SK-N-SH (cell line): ENCODE results near the gene DNAJA3. TPM values are rescaled to one million over a fixed set of nuclear protein-coding genes. Genes with fewer than 3 reads are reported as not detected.

ENCODE experiments used
- CTCF ChIA-PET: fragments of 300-600, 350-600 bp; formaldehyde crosslinking; extraction: SDS; loops from one replicate; lab custom pipeline; 2021; lab: Yijun Ruan, JAX
- POLR2A ChIA-PET: fragments of 350-600 bp; sonication (Branson Sonifier 250); formaldehyde crosslinking; extraction: SDS; loops from one replicate; lab custom pipeline; 2020; ENCODE audit warnings: antibody characterized with exemption, inconsistent platforms; lab: Yijun Ruan, JAX
- DNase-seq: peaks from one replicate; pipeline ENCODE4 v3.0.0; 2012
- H2AFZ ChIP-seq: fragments of 200-600 bp; sonication (generic); 2 replicates; pipeline ENCODE4 v1.8.1; 2016; ENCODE audit warnings: antibody characterized with exemption, mild to moderate bottlenecking, low read depth
- H3F3A ChIP-seq: fragments of 200-600 bp; sonication (generic); replicated peaks from 2 replicates; pipeline ENCODE3; 2016; ENCODE audit warnings: antibody characterized with exemption, mild to moderate bottlenecking; ENCODE audit not compliant: insufficient read depth
- H3K27ac ChIP-seq, 2 experiments: fragments of 200-500 bp in 1 of 2; fragments of 200-600 bp in 1 of 2; sonication (Bioruptor generic) in 1 of 2; sonication (generic), shearing (Covaris generic) in 1 of 2; 2 replicates each; pipeline versions ENCODE4 v1.5.1 to v1.6.1; 2014 to 2016; ENCODE audit warnings: low read depth in 2 of 2, inconsistent platforms in 1 of 2, low read length in 1 of 2, mild to moderate bottlenecking in 1 of 2, mixed read lengths in 1 of 2
- H3K27me3 ChIP-seq: fragments of 200-600 bp; sonication (generic), shearing (Covaris generic); 2 replicates; pipeline ENCODE4 v1.6.1; 2016; ENCODE audit warnings: mixed run types; ENCODE audit not compliant: insufficient read depth
- H3K36me3 ChIP-seq, 2 experiments: fragments of 200-500 bp in 1 of 2; fragments of 200-600 bp in 1 of 2; sonication (Bioruptor generic) in 1 of 2; sonication (generic) in 1 of 2; replicated peaks in 1 of 2; 2 replicates each; pipeline versions ENCODE3 to v1.5.1; 2014 to 2016; ENCODE audit warnings: low read length in 1 of 2, mild to moderate bottlenecking in 1 of 2; ENCODE audit not compliant: insufficient read depth in 2 of 2, control insufficient read depth in 1 of 2
- H3K4me1 ChIP-seq, 2 experiments: fragments of 200-500 bp in 1 of 2; fragments of 200-600 bp in 1 of 2; sonication (Bioruptor generic) in 1 of 2; sonication (generic), shearing (Covaris generic) in 1 of 2; 2 replicates each; pipeline versions ENCODE4 v1.5.1 to v1.6.1; 2014 to 2016; ENCODE audit warnings: low read depth in 1 of 2, low read length in 1 of 2, mixed run types in 1 of 2; ENCODE audit not compliant: insufficient read depth in 2 of 2, control insufficient read depth in 1 of 2
- H3K4me2 ChIP-seq: fragments of 200-600 bp; sonication (generic), shearing (Covaris generic); 2 replicates; pipeline ENCODE4 v1.6.1; 2017; ENCODE audit warnings: mixed run types
- H3K4me3 ChIP-seq, 2 experiments: fragments of 200-500 bp in 1 of 2; fragments of 200-600 bp in 1 of 2; sonication (Bioruptor generic) in 1 of 2; sonication (generic), shearing (Covaris generic) in 1 of 2; 2 replicates each; pipeline versions ENCODE4 v1.5.1 to v1.8.1; 2014 to 2016; ENCODE audit warnings: low read depth in 2 of 2, inconsistent platforms in 1 of 2, low read length in 1 of 2, mild to moderate bottlenecking in 1 of 2, mixed read lengths in 1 of 2, moderate library complexity in 1 of 2
- H3K79me2 ChIP-seq: fragments of 200-600 bp; sonication (generic); 2 replicates; pipeline ENCODE4 v1.8.1; 2017; ENCODE audit warnings: mild to moderate bottlenecking; ENCODE audit not compliant: insufficient read depth
- H3K9ac ChIP-seq: fragments of 200-600 bp; sonication (generic); 2 replicates; pipeline ENCODE4 v1.6.1; 2017; ENCODE audit warnings: mixed run types
- H3K9me2 ChIP-seq: fragments of 200-600 bp; sonication (generic); 2 replicates; pipeline ENCODE4 v1.6.1; 2017; ENCODE audit warnings: mixed run types
- H3K9me3 ChIP-seq: fragments of 200-600 bp; sonication (generic); 2 replicates; pipeline ENCODE4 v1.6.1; 2017; ENCODE audit warnings: mixed run types, mild to moderate bottlenecking, moderate library complexity
- H4K20me1 ChIP-seq: fragments of 200-600 bp; sonication (generic); 2 replicates; pipeline ENCODE4 v1.6.1; 2017; ENCODE audit warnings: mild to moderate bottlenecking, mixed run types; ENCODE audit not compliant: insufficient read depth
- CHD2 ChIP-seq: fragments of 150-350 bp; IDR thresholded peaks from 2 replicates; pipeline ENCODE4 v1.6.1; 2018; ENCODE audit warnings: low read length; ENCODE audit not compliant: partially characterized antibody
- ELF1 ChIP-seq: IDR thresholded peaks from 2 replicates; pipeline ENCODE4 v1.4.0; 2012
- EP300 ChIP-seq, 2 experiments: IDR thresholded peaks; 2 replicates each; pipeline versions ENCODE4 v1.4.0 to v1.6.1; 2012; ENCODE audit warnings: borderline replicate concordance in 1 of 2, low read depth in 1 of 2, low read length in 1 of 2
- EZH2phosphoT487 ChIP-seq: fragments of 200-600 bp; sonication (generic); IDR thresholded peaks from 2 replicates; pipeline ENCODE4 v1.6.1; 2017; ENCODE audit warnings: low read depth, mixed run types, mild to moderate bottlenecking, antibody characterized with exemption, moderate library complexity, borderline replicate concordance
- FOXJ3 ChIP-seq: sonication (generic); formaldehyde crosslinking; IDR thresholded peaks from 2 replicates; pipeline ENCODE4 v1.5.1; 2020; ENCODE audit warnings: mild to moderate bottlenecking, missing genetic modification reagents
- JUND ChIP-seq: IDR thresholded peaks from 2 replicates; pipeline ENCODE4 v1.4.0; 2012
- MEF2A ChIP-seq: IDR thresholded peaks from 2 replicates; pipeline ENCODE4 v1.4.0; 2012; ENCODE audit warnings: low read depth, borderline replicate concordance
- NFIC ChIP-seq: IDR thresholded peaks from 2 replicates; pipeline ENCODE4 v1.4.0; 2012; ENCODE audit warnings: borderline replicate concordance
- POLR2AphosphoS5 ChIP-seq: IDR thresholded peaks from 2 replicates; pipeline ENCODE4 v1.6.1; 2012; ENCODE audit warnings: low read depth, low read length
- RCOR1 ChIP-seq: fragments of 150-350 bp; IDR thresholded peaks from 2 replicates; pipeline ENCODE4 v1.6.1; 2017; ENCODE audit warnings: antibody characterized with exemption, low read length
- RFX5 ChIP-seq: IDR thresholded peaks from 2 replicates; pipeline ENCODE4 v1.6.1; 2012; ENCODE audit warnings: mild to moderate bottlenecking, improper control_type of control experiment, low read length
- SIN3A ChIP-seq: IDR thresholded peaks from 2 replicates; pipeline ENCODE4 v1.6.1; 2012; ENCODE audit warnings: low read depth, mild to moderate bottlenecking, low read length, moderate library complexity, borderline replicate concordance
- TAF1 ChIP-seq: IDR thresholded peaks from 2 replicates; pipeline ENCODE4 v1.6.1; 2012; ENCODE audit warnings: low read depth, mild to moderate bottlenecking, low read length, moderate library complexity, borderline replicate concordance
- TCF12 ChIP-seq: IDR thresholded peaks from 2 replicates; pipeline ENCODE4 v1.4.0; 2012
- YY1 ChIP-seq: IDR thresholded peaks from 2 replicates; pipeline ENCODE4 v1.4.0; 2012; ENCODE audit warnings: low read depth, mild to moderate bottlenecking
- WGBS: methylation state at CpG from one replicate; pipeline ENCODE4 v1.1.6; 2017; ENCODE audit warnings: low lambda C conversion rate; 5-methylcytosine and 5-hydroxymethylcytosine counted together
- polyA plus RNA-seq, 3 experiments: library from polyadenylated mRNA; depleted of rRNA; stranded (reverse); fragments of >200 nt; gene quantifications; 2 replicates each; pipeline ENCODE4 v1.2.3, GENCODE V29; 2012
- TF ChIP-seq, protein P1 (sequence below): IDR thresholded peaks from 2 replicates; pipeline ENCODE4 v1.4.0; 2012; ENCODE audit warnings: low read depth, borderline replicate concordance
- TF ChIP-seq, protein P2 (sequence below): fragments of 150-350 bp; IDR thresholded peaks from 2 replicates; pipeline ENCODE4 v1.6.1; 2017; ENCODE audit warnings: antibody characterized with exemption, low read length, low read depth, borderline replicate concordance
- TF ChIP-seq, protein P3 (sequence below): IDR thresholded peaks from 2 replicates; pipeline ENCODE4 v1.4.0; 2012; ENCODE audit warnings: low read depth
- TF ChIP-seq, protein P4 (sequence below): IDR thresholded peaks from 2 replicates; pipeline ENCODE4 v1.4.0; 2012; ENCODE audit warnings: low read depth, borderline replicate concordance
- TF ChIP-seq, protein P5 (sequence below): fragments of 150-350 bp; IDR thresholded peaks from 2 replicates; pipeline ENCODE4 v1.6.1; 2016; ENCODE audit warnings: mild to moderate bottlenecking, low read depth, low read length

Gene DNAJA3
- polyA plus RNA-seq, 1 of the 3 experiments (the other 2 are of a cell fraction) = 52.6 TPM

DNA sequence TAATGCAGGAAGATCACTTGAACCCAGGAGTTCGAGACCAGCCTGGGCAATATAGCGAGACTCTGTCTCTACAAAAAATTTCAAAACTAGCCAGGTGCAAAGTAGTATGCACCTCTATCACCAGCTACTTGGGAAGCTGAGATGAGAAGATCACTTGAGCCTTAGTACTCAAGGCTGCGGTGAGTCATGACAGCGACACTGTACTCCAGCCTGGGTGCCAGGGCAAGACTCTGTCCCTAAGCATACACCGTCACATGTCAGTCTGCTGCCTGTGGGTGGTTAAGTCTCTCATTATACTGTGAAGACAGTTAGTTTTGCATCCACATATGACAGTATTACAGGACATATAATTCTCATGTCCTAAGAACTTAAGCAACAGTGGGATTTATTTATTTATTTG lies 27.0 kb downstream of the DNAJA3 start:
- no peak overlapping the region for H3K4me2 ChIP-seq
- DNase-seq = no peak
- ChIA-PET POLR2A (interaction anchor here (1.0 kb wide), 1 partner anchor 22 kb away, joined by 3 read pairs; the partner anchor contains the start of gene NMRAL1), CTCF (interaction anchor here (0.9 kb wide), 1 partner anchor 191 kb away, joined by 3 read pairs; no protein-coding TSS in a partner anchor)
- no peaks in the 10 kb centered on the region for H3K9me2 ChIP-seq
- peaks cover 23 to 52% of the 10 kb centered on the region in 2 experiments for H3K36me3 ChIP-seq
- TF ChIP-seq EZH2phosphoT487 (no peak), EP300 (IDR thresholded peaks at IDR 0.05; ENCODE audit: borderline replicate concordance in 1 of 2, low read depth in 1 of 2, low read length in 1 of 2) (no peak), JUND (no peak), MEF2A (no peak), YY1 (no peak), TCF12 (no peak), NFIC (no peak), RCOR1 (no peak), POLR2AphosphoS5 (no peak), RFX5 (no peak), TAF1 (no peak), FOXJ3 (CRISPR knock-in tag) (no peak), ELF1 (no peak), SIN3A (no peak), CHD2 (no peak)
- TF ChIP-seq, protein P1, sequence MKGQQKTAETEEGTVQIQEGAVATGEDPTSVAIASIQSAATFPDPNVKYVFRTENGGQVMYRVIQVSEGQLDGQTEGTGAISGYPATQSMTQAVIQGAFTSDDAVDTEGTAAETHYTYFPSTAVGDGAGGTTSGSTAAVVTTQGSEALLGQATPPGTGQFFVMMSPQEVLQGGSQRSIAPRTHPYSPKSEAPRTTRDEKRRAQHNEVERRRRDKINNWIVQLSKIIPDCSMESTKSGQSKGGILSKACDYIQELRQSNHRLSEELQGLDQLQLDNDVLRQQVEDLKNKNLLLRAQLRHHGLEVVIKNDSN = no peak
- TF ChIP-seq, protein P2, sequence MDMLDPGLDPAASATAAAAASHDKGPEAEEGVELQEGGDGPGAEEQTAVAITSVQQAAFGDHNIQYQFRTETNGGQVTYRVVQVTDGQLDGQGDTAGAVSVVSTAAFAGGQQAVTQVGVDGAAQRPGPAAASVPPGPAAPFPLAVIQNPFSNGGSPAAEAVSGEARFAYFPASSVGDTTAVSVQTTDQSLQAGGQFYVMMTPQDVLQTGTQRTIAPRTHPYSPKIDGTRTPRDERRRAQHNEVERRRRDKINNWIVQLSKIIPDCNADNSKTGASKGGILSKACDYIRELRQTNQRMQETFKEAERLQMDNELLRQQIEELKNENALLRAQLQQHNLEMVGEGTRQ = no peak
- TF ChIP-seq, protein P3, sequence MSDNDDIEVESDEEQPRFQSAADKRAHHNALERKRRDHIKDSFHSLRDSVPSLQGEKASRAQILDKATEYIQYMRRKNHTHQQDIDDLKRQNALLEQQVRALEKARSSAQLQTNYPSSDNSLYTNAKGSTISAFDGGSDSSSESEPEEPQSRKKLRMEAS = no peak
- TF ChIP-seq, protein P4, sequence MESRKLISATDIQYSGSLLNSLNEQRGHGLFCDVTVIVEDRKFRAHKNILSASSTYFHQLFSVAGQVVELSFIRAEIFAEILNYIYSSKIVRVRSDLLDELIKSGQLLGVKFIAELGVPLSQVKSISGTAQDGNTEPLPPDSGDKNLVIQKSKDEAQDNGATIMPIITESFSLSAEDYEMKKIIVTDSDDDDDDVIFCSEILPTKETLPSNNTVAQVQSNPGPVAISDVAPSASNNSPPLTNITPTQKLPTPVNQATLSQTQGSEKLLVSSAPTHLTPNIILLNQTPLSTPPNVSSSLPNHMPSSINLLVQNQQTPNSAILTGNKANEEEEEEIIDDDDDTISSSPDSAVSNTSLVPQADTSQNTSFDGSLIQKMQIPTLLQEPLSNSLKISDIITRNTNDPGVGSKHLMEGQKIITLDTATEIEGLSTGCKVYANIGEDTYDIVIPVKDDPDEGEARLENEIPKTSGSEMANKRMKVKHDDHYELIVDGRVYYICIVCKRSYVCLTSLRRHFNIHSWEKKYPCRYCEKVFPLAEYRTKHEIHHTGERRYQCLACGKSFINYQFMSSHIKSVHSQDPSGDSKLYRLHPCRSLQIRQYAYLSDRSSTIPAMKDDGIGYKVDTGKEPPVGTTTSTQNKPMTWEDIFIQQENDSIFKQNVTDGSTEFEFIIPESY = no peak
- TF ChIP-seq, protein P5, sequence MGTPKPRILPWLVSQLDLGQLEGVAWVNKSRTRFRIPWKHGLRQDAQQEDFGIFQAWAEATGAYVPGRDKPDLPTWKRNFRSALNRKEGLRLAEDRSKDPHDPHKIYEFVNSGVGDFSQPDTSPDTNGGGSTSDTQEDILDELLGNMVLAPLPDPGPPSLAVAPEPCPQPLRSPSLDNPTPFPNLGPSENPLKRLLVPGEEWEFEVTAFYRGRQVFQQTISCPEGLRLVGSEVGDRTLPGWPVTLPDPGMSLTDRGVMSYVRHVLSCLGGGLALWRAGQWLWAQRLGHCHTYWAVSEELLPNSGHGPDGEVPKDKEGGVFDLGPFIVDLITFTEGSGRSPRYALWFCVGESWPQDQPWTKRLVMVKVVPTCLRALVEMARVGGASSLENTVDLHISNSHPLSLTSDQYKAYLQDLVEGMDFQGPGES = no peak
- H3K9me3 ChIP-seq = no peaks in the 10 kb centered on the region
- WGBS = 95% methylated on average over 5 of the region's 5 CpGs
- no peaks in the 10 kb centered on the region for H4K20me1 ChIP-seq
- H3F3A ChIP-seq = peaks cover 2% of the 10 kb centered on the region
- H3K27me3 ChIP-seq = no peaks in the 10 kb centered on the region
- no peak overlapping the region for H3K4me3 ChIP-seq
- no peak overlapping the region for H3K9ac ChIP-seq
- no peaks in the 10 kb centered on the region for H3K79me2 ChIP-seq
- H2AFZ ChIP-seq = no peak overlapping the region
- H3K27ac ChIP-seq = no peak overlapping the region
- no peaks in the 10 kb centered on the region for H3K4me1 ChIP-seq
